HG03342 (cell line): ENCODE data around the gene SLC49A3.
"Not testable (repeated sequence)": the region's sequence is repeated elsewhere in the genome, so short reads cannot be mapped to it uniquely, and the experiment has no call there.

Source experiments
- ATAC-seq: cut with Tn5 transposase; IDR thresholded peaks from one replicate; pipeline ENCODE4 v1.9.1; 2021; ENCODE audit warnings: mild to moderate bottlenecking, moderate library complexity; ENCODE audit not compliant: unreplicated experiment

Gene SLC49A3

DNA sequence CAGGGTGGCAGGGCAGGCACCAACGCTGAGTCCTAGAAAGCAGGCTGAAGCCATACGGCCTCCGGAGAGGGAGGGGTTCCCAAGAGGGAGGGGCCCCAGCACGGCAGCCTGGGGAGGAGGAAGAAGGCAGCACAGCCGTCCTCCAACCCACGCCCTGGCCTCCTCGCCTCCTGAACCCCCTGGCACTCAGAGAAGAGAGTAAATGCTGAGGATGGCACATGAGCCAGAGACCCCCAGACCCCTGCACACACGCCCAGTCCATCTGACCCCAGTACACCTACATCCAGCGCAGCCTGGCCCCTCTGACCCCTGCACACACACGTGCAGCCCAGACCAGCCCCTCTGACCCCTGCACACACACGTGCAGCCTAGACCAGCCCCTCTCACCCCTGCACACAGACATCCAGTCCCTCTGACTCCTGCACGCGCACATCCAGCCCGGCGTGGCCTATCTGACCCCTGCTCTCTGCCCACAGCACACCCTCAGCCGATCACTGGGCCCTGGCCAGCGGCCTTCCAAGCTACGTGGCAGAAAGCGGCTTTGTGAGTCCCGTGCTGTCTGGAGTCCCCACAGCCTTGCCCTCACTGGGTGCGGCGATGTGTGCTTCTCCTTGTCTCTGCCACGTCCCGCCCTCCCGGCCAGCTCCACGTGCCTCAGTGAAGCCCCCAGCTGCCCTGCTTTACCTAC lies 33.3 kb downstream of the SLC49A3 start:
- ATAC-seq = no peak

DNA sequence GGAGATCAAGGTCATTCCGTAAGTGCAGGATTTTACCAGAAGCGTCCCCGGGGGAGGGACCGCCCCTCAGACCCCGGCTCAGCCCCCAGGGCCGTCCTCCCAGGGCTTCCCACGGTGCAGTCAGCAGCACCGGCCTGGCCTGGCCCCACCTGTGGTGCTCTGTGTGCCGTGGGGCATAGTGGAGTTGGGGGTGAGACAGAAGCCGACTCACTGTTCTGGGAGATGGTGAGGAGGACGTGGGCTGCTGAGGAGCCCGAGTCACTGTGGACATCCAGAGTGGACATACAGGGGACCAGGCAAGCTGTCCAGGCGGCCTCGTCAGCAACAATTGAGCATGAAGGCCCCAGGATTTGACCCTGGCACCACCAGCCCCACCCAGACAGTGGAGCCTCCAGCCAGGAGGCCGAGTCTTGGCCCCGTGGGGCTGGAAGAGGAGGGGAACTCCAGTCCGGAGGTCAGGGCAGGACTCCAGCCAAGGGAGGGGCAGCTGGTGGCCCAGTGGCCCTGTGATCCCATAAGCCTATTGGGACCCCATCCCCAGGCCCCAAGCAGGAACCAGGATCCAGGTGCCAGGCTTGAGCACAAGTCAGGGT lies 34.0 kb downstream of the SLC49A3 start:
- ATAC-seq = no peak

DNA sequence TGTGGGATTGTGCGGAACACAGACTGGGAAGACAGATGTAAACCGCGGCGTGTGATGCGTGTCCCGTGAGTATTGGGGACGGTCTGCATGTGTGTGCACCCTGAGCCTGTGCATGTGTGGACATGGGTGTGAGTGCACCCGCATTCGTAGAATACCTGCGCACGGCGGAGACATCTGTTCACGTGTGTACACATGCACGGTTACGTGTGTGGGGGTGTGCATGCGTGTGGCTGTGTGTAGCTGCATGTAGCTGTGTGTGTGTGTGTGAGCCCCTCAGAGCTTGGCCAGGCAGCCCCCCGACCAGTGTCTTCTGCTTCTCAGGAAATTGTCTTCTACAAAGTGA lies 34.5 kb downstream of the SLC49A3 start:
- ATAC-seq = no peak

DNA sequence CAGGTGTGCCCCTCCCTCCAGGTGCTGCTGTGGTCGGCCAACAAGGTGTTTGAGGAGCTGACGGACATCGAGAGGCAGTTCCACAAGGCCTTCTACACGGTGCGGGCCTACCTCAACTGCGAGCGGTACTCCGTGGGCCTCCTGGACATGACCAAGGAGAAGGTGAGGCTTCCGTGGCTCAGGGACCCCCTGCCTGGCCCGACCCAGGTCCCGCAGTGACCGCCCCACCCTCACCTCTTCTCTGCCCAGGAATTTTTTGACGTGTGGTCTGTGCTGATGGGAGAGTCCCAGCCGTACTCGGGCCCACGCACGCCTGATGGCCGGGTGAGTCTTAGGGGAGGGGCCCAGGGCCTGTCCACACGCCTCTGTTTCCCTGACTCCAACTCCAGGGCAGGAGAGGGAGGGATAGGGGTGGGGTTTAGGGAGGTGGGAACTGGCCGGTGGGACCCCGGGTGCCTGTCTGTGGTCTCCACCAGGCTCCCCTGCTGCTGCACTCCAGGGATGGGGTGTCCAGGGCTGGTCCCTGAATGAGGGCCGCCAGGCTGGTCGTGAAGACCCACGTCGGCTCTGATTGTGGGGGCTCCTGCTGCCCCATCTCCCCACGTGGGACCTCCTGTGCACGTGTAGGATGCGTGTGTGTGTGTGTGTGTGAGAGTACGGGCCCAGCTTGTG lies 35.0 kb downstream of the SLC49A3 start:
- ATAC-seq = no peak

DNA sequence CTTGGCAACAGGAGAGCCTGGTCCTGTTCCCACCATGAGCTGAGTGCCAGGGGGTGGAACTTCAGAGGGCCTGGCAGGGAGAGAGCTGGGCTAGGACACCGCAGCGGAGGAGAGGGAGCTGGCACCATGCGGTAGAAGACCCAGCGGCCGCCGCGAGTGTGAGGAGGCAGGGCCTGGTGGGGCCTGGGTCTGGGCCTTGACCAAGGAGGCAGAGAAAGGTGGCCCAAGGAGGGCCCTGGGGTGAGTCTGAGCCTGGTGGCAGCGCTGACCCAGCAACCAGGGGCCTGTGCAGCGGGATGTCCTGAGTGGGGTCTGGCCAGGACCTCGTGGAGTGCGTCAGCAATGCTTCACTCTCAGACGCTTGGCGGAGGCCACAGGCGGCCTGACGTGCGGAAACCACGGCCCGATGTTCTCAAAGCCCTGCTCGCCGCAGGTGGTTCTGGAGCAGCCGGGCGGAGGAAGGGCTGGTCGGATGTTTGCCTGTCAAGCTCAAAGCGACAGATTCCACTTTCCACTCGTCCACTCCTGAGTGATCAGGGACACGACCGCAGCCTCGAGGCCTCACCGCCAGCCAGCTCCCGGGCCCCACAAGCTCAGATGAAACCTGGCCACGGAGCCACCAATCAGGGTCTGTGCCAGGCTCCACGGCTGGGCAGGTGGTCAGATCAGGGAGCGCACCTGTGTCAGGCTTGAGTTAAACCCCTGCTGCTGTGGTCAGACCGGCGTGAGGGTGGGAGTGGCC lies 35.7 kb downstream of the SLC49A3 start:
- no peak for ATAC-seq

DNA sequence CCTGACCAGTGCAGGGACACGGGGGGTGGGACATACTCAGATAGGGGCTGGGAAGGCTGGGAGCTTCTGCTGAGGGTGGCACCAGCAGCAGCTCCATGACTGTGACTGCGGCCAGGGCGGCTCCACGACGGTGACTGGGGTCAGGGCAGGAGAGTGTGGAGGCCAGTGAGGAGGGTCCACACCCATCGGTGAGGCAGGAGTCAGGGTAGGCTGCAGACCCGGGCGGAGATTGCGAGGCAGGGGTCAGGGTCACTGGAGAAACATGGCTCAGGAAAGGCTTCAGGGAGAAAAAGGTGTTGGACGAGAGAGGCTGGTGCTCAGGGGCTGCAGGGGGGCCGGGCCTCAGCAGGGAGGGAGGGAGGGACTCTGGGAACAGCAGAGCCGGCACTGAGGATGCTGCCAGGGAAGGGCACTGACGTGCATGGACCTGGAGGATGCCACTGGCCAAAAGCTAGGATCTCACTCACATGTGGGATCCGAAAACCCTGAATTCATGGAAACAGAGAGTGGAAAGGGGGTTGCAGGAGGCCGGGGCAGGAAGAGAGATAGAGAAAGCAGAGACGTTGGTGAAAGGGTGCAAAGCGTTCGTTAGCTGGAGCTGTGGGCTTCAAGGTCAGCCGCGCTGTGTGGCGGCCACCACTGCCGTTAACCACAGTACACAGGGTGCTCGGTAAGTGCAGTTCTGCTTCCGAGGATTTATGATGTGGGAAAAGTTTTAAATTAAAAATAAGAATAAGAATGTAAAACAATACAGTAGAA lies 36.9 kb downstream of the SLC49A3 start:
- no peak for ATAC-seq

DNA sequence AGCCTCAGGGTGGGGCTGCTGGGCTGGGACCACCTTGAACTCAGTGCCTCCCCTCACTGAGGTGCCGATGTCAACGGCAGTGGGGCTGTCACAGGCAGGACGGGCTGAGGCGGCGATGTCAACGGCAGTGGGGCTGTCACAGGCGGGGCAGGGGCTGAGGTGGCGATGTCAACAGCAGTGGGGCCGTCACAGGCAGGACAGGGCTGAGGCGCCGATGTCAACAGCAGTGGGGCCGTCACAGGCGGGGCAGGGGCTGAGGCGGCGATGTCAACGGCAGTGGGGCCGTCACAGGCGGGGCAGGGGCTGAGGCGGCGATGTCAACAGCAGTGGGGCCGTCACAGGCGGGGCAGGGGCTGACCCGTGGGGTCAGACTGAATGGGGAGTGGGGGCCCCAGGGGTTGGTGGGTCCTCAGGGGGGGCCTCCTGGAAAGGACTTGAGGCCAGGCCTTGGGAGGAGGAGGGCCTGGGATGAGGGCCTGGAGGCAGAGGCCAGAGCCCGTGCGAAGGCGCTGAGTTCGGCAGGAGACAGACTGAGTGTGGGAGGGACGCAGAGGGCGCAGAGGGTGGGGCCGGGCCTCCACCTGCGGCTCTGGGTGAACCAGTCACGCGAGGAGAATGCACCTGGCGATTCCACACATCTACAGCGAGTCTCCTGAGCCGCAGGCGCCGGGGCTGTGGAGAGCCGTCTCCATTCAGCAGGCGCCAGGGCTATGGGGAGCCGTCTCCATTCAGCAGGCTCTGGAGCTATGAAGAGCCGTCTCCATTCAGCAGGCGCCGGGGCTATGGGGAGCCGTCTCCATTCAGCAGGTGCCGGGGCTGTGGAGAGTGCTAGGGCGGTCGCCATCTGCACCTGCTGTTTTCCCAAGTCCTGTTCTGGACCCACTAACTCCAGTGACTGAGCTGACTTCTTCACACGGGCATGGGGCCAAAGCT lies 37.7 kb downstream of the SLC49A3 start:
- no peak for ATAC-seq

DNA sequence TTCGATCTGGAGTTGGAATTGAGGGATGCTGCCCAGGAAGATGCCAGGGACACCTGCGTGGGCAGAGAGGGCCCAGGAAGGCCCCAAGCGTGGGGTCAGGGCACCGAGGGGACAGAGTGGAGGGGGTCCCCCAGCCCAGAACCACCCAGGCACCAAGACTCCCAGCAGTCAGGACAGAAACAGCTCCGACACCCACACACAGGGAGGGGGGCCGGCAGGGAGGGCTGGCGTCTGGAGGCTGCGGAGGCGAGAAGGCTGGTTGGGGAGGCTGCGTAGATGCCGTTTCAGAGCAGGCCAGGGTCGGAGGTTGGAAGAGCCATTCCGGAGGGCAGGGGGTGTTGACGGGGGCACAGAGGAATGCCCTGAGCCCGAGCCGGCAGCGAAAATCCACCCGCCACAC lies 38.5 kb downstream of the SLC49A3 start:
- ATAC-seq = no peak

DNA sequence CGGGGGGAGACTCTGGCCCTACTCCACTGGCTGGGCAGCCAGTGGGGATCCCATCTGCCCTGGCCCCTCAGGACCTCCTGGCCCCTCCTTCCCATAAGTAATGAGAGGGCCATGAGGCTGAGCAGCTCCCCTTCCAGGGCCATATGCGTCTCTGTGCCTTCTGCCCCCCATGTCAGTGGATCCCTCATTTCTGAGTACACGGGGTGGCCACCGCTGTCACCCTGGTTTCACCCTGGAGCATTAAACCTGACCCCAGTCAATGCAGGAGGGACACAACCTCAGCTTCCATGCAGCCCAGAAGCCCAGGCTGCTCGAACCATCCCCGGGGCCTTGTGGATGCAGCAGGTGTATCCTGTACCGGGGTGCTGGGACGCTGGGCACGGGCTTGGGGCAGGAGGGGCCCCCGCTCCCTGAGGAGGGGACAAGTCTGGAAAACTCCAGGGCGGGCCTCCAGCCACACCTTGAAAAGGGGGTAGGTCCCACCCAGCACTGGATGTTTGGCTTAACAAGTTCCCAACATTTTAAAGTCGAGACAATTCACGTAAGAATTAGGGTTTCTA lies 39.1 kb downstream of the SLC49A3 start:
- ATAC-seq = no peak

DNA sequence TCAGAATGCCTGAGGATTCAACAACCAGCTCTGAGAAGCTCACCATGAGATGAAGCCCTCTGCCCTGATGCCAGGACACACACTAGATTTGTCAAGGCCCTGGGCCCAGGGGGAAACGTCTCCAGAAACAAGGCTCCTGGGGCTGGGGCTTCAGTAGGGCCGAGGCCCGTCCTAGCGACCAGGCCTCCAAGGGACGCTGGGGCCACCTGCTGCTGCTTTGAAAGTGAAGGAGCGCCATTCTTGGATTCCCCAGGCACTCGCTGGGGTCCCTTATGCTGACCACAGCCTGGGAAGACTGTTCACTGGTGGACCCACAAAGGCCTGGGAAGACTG lies 39.7 kb downstream of the SLC49A3 start:
- no peak for ATAC-seq

DNA sequence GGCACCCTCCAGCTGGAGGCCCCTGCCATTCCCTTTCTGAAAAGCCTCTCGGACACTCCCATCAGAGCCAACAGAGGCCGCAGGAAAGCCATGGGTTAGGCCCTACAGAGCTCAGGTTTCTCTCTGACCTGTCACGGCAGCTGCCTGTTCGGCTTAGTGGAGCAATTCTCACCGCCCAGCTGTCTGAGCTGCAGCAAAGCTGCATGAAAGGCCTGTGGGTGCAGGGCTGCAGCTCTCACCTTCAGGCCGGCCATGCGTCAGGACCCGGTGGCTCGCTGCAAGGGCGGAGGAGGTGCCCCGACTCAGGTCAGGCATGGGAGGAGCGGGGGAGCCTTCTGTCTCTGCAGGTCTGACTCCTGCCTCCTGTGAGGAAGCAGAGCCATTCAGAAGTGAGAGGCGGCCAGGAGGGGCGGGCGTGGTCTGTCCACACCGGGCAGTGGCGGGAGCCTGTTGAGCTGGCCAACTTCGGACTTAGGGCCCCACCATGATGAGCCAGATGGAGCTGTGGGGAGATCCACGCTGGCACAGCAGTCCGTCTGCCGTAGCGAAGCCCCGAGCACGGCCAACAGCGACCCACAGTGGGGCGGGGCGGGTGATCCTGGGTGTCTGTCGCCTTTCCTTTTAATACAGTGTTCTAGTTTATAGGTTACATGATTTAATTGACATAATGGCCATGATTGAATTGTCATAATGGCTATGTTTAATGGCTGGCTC lies 40.2 kb downstream of the SLC49A3 start:
- no peak for ATAC-seq

DNA sequence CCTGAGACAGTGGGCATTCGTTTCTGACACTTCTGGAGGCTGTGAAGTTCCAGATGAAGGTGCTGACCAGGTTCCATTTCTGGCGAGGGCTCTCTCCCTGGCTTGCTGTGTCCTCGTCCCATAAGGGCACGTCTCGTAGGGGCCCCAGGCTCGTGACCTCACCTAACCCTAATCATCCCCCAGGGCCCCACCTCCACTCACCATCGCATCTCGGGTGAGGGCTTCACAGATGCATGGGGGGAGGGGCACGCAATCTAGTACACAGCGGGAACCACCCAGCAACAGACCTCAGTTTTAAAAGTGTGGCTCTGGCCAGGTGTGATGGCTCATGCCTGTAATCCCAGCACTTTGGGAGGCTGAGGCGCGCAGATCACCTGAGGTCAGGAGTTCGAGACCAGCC lies 41.5 kb downstream of the SLC49A3 start:
- ATAC-seq = no peak

DNA sequence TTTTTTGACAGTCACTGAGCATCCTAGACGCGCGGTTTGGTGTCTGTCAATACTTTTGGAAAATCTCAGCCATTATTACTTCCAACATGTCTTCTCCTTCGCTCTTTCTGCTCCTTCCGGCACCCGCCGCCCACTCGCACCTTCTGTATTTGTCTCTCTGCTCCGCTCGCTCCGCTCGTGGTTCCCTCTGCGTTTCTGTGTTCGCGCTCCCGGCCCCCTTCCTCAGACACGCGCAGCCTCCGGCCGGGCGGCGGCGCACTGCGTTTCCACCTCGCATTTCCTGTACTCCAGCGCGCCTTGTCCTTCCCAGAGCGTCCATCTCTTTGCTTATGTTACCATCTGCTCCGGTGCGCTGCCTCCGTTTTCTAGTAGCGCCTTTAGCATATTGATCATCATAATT lies 42.5 kb downstream of the SLC49A3 start:
- no peak for ATAC-seq

DNA sequence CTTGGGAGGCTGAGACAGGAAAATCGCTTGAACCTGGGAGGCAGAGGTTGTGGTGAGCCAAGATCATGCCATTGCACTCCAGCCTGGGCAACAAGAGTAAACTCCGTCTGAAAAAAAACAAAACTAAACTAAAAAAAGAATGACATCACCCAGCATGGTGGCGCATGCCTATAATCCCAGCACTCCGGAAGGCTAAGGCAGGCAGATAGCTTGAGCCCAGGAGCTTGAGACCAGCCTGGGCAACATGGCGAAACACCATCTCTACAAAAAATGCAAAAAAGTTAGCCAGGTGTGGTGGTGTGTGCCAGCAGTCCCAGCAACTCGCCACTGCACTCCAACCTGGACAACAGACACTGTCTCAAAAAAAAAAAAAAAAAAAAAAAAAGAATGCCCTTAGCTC lies 46.6 kb downstream of the SLC49A3 start:
- not testable (repeated sequence) for ATAC-seq

DNA sequence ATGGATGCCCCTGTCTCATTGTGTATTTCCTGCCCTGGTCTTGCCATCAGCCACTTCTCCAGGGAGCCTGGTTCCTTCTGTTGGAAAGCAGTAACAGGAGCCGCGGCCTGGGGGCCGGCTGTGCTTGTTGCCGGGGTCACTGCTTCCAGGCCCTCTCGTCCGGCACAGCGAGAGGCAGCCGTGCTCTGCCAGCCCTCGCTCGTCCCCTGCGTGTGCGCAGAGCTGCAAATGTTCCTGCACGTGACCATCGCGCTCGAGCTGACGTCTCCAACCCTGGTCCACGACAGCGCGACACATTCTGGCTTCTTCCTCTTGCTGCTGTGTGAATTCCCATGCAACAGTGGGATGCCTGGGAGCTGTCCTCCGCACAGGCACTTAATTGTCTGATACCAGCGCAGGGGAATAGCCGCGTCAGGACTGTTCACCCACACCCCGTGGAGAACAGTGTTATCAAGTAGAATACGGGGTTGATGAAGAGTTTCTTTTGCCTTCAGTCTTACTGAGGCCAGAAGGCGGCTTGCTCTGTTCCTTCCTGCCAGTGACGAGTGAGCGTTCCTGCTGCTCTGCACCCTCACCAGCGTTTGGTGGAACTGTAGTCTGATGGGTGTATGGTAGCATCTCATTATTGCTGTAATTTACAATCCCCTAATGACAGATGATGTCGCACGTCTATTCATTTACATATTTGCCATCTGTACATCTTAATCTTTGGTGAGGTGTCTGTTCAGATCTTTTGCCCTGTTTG lies 51.2 kb downstream of the SLC49A3 start:
- no peak for ATAC-seq

DNA sequence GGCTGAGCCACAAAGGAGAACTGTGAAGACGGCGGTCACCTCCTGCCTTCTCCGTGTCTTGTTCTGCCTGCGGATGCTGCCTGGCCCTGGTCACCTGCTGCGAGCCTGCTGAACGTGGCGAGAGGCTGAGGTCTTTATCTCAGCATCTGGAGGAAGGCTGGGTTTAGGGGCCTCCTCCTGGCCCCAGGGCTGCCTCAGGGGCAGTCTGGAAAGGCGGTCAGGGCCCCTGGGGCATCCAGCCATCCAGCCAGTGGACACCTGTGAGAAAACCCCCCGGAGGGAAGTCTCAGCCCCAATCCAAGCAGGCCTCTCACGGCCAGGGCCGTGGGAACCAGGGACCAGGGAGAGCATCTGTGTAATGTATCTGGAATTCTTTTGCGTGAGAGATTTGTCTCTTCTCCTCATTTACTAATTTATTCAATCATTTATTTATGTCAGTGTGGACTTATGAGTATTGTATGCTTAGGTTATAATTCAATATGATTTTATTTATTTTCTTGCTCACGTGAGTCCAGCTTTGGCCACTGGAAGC lies 52.3 kb downstream of the SLC49A3 start:
- ATAC-seq = no peak

DNA sequence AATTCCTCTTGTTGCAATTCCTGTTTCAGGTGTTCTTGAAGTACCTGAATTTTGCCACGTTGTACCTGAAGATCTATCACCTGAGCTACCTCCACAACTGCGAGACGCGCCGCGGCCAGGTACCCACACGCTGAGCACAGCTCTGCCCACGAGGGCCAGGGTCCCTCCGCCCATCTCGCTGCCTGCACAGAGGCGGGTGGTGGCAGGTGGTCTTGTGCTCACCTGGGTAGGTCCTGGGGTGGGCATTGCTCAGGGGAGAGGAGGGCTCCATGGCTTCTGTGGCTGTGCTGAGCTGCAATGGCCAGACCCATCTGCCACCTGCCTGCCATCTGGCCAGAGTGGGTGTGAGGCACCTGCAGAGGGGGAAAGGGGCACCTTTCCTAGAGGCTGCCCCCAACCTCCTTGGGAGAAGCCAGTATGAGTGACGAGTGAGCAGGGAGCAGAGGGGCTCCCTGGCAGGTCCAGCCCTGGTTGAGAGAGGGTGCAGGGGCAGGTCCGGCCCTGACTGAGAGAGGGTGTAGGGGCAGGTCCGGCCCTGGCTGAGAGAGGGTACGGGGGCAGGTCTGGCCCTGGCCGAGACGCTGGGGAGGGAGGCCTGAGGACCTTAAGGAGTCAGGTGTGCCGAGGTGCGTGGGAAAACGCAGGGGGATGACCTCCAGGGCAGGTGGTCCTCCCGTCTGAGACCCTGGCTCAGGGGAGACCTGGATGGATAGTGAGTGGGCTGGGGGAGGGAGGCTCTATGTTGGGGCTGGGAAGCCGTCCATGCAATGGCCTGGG lies 52.9 kb downstream of the SLC49A3 start:
- no peak for ATAC-seq
